ENCODE measurements around the gene BCAS1. TPM values are rescaled to one million over a fixed set of nuclear protein-coding genes. Genes with fewer than 3 reads are reported as not detected.

The BCAS1 gene
- total RNA-seq, 4 donors from 2014 or later, result 0.32 TPM; not detected in 3

DNA sequence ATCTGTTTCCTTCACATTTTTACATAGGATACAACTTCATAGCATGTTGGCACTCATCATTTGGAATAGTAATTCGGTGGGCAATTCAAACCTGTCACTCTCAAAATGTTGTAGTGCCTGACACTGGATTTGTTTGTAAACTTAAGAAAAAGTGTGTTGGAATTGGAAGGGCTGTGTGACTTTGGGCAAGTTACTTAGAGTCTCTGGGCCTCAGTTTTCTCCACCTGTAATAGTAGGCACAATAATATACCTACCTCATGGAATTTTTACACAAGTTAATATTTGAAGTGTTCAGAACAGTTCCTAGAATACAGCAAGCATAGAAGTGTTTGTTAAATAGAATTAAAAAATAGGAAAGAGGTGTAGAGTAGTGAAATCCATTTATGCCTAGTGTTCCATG, 15.0 kb upstream of the BCAS1 start:
- in situ Hi-C loops (cut with MboI; ENCODE audit: low sequenced_read_pairs in 4 of 4) (no loop called here), intact Hi-C loops (cut with DNase I; ENCODE audit: low total_unique reads) (no loop called here)
- no peaks in the 10 kb centered on the region for H3K36me3 ChIP-seq
- H3K4me1 ChIP-seq, result no peaks in the 10 kb centered on the region
- no peaks in the 10 kb centered on the region for H3K9me3 ChIP-seq
- ATAC-seq (no peak), DNase-seq (no peak)
- no peak overlapping the region for H3K4me3 ChIP-seq
- TF ChIP-seq, protein P1, sequence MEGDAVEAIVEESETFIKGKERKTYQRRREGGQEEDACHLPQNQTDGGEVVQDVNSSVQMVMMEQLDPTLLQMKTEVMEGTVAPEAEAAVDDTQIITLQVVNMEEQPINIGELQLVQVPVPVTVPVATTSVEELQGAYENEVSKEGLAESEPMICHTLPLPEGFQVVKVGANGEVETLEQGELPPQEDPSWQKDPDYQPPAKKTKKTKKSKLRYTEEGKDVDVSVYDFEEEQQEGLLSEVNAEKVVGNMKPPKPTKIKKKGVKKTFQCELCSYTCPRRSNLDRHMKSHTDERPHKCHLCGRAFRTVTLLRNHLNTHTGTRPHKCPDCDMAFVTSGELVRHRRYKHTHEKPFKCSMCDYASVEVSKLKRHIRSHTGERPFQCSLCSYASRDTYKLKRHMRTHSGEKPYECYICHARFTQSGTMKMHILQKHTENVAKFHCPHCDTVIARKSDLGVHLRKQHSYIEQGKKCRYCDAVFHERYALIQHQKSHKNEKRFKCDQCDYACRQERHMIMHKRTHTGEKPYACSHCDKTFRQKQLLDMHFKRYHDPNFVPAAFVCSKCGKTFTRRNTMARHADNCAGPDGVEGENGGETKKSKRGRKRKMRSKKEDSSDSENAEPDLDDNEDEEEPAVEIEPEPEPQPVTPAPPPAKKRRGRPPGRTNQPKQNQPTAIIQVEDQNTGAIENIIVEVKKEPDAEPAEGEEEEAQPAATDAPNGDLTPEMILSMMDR (IDR thresholded peaks at IDR 0.05 in 4 of 5, conservative IDR thresholded peaks at IDR 0.05 in 1 of 5), result no peak
- no peak for TF ChIP-seq POLR2A (IDR thresholded peaks at IDR 0.05)
- no peaks in the 10 kb centered on the region for H3K27me3 ChIP-seq
- no peak overlapping the region for H3K27ac ChIP-seq

DNA sequence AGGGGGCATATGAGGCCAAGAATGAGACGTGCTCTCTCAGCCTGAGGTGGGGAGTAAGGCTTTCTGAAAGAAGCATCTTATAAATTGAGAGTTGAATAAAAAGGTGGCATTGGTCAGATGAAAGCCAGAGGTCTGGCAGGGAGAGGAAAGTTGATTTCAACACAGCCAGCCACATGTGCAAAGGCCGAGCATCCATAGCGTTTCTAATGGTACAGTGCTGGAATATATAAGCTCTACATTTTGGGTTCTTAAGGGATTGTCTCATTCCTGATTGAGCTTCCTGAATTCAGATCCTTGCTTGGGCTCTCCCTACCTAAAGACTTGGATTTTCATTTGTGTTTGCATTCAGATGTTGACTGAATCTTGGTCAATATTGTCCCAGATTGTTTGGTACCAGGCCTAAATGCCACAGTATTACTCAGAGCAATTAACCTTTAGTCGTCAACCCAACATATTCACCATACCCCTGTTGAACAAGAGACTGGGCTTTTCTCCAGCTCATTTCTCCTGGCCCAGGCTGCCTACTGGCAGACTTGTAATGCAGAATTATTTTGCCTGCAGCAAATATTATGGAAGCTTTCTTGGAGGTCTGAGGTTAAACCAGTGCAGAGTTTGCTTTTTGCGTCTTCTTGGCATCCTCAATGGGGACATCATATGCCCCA, 14.5 kb upstream of the BCAS1 start:
- ATAC-seq (no peak), DNase-seq (no peak)
- Histone ChIP-seq H3K4me3 (no peak overlapping the region), H3K9me3 (no peaks in the 10 kb centered on the region), H3K27ac (no peak overlapping the region), H3K27me3 (no peaks in the 10 kb centered on the region), H3K36me3 (no peaks in the 10 kb centered on the region), H3K4me1 (no peaks in the 10 kb centered on the region)
- intact Hi-C loops (cut with DNase I; ENCODE audit: low total_unique reads) (no loop called here), in situ Hi-C loops (cut with MboI; ENCODE audit: low sequenced_read_pairs in 4 of 4) (no loop called here)
- no peak for TF ChIP-seq POLR2A (IDR thresholded peaks at IDR 0.05)
- TF ChIP-seq, protein P1 (IDR thresholded peaks at IDR 0.05 in 4 of 5, conservative IDR thresholded peaks at IDR 0.05 in 1 of 5), result no peak

DNA sequence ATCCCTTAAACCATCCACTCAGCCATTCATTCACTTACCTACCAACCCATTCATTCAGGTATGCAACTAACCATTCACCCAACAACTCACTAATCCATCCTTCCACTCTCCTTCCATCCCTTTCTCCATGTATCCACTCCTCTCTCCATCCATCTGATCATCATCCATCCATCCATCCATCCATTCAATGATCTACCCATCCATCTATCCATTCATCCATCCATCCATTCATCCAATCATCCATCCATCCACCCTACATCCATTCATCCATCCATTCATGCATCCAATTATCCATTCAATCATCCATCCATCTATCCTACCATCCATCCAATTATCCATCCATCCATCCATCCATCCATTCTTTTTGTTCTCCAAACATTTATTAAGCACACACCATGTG, 13.8 kb upstream of the BCAS1 start:
- TF ChIP-seq, protein P1 (IDR thresholded peaks at IDR 0.05 in 4 of 5, conservative IDR thresholded peaks at IDR 0.05 in 1 of 5), result no peak
- TF ChIP-seq POLR2A (IDR thresholded peaks at IDR 0.05), result no peak
- Histone ChIP-seq H3K27ac (no peak overlapping the region), H3K27me3 (no peaks in the 10 kb centered on the region), H3K4me3 (no peak overlapping the region), H3K36me3 (no peaks in the 10 kb centered on the region), H3K4me1 (no peaks in the 10 kb centered on the region), H3K9me3 (no peaks in the 10 kb centered on the region)
- intact Hi-C loops (cut with DNase I; ENCODE audit: low total_unique reads), result no loop called here
- no peak for DNase-seq
- ATAC-seq, result no peak
- in situ Hi-C loops (cut with MboI; ENCODE audit: low sequenced_read_pairs in 4 of 4), result no loop called here

DNA sequence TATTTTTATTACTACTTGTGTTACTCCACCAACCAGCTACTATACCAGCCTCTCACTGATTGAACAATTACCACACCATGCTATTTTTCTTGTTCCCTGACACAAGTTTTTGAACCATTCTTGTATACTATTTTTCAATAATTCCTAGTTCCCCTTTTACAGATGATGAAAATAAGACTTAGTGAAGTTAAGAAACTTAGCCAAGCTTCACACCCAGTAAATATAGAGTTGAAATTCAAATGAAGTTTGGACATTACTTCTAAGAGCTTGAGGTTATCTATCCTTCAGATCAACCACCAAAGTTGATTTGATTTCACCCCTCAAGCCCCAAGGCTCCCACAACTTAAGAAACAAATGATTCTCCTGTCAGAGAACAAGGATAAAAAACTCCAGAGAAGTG, 13.1 kb upstream of the BCAS1 start:
- H3K27ac ChIP-seq, result no peak overlapping the region
- intact Hi-C loops (cut with DNase I; ENCODE audit: low total_unique reads) (no loop called here), in situ Hi-C loops (cut with MboI; ENCODE audit: low sequenced_read_pairs in 4 of 4) (no loop called here)
- H3K27me3 ChIP-seq, result no peaks in the 10 kb centered on the region
- no peak for DNase-seq
- H3K36me3 ChIP-seq, result no peaks in the 10 kb centered on the region
- no peak for ATAC-seq
- H3K4me1 ChIP-seq, result no peaks in the 10 kb centered on the region
- H3K4me3 ChIP-seq, result no peak overlapping the region
- no peaks in the 10 kb centered on the region for H3K9me3 ChIP-seq
- TF ChIP-seq, protein P1 (IDR thresholded peaks at IDR 0.05 in 4 of 5, conservative IDR thresholded peaks at IDR 0.05 in 1 of 5), result no peak
- TF ChIP-seq POLR2A (IDR thresholded peaks at IDR 0.05), result no peak

DNA sequence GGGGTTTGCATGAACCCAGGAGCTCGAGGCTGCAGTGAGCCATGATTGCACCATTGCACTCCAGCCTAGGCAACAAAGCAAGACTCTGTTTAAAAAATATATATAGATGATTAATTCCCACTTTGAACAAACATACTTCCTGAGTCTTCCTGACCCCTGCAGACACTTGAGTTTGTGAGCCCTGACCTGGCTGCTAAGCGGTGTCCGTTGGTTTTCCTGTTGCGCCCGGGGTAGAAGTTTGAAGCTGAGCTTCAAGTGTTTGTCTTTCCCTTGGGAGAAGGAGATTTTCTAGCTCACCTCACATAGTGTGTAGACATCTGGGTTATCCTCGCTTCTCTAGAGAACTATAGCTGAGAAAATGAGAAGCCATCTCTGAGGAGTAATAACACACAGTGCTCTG, 11.7 kb upstream of the BCAS1 start:
- Histone ChIP-seq H3K4me3 (no peak overlapping the region), H3K4me1 (no peaks in the 10 kb centered on the region), H3K27ac (no peak overlapping the region), H3K9me3 (no peaks in the 10 kb centered on the region), H3K27me3 (no peaks in the 10 kb centered on the region), H3K36me3 (no peaks in the 10 kb centered on the region)
- TF ChIP-seq, protein P1 (IDR thresholded peaks at IDR 0.05 in 4 of 5, conservative IDR thresholded peaks at IDR 0.05 in 1 of 5), result no peak
- no peak for TF ChIP-seq POLR2A (IDR thresholded peaks at IDR 0.05)
- intact Hi-C loops (cut with DNase I; ENCODE audit: low total_unique reads) (no loop called here), in situ Hi-C loops (cut with MboI; ENCODE audit: low sequenced_read_pairs in 4 of 4) (no loop called here)
- no peak for DNase-seq
- no peak for ATAC-seq
